Fibroblast of villous mesenchyme (primary cell): ENCODE data around the gene NKX1-2. TPM values are rescaled to one million over a fixed set of nuclear protein-coding genes. Genes with fewer than 3 reads are reported as not detected.
"Not testable (repeated sequence)": the region's sequence is repeated elsewhere in the genome, so short reads cannot be mapped to it uniquely, and the experiment has no call there.

Source experiments
- DNase-seq: peaks from one replicate; pipeline ENCODE4 v3.0.0-alpha.2; 2010; ENCODE audit warnings: low read depth
- H3K4me3 ChIP-seq: 2 replicates; pipeline ENCODE4 v1.5.1; 2011; ENCODE audit warnings: low read depth, mild to moderate bottlenecking, low read length
- total RNA-seq: library from RNA; depleted of rRNA; stranded (reverse); fragments of >200 nt; gene quantifications from 2 replicates; pipeline ENCODE4 v1.2.3, GENCODE V29; 2012
- TF ChIP-seq, protein P1 (sequence below): IDR thresholded peaks from 2 replicates; pipeline ENCODE4 v1.5.1; 2012; ENCODE audit warnings: low read depth, mild to moderate bottlenecking, low read length; ENCODE audit not compliant: insufficient read depth

The NKX1-2 gene
- total RNA-seq, 1 donor, result not detected

DNA sequence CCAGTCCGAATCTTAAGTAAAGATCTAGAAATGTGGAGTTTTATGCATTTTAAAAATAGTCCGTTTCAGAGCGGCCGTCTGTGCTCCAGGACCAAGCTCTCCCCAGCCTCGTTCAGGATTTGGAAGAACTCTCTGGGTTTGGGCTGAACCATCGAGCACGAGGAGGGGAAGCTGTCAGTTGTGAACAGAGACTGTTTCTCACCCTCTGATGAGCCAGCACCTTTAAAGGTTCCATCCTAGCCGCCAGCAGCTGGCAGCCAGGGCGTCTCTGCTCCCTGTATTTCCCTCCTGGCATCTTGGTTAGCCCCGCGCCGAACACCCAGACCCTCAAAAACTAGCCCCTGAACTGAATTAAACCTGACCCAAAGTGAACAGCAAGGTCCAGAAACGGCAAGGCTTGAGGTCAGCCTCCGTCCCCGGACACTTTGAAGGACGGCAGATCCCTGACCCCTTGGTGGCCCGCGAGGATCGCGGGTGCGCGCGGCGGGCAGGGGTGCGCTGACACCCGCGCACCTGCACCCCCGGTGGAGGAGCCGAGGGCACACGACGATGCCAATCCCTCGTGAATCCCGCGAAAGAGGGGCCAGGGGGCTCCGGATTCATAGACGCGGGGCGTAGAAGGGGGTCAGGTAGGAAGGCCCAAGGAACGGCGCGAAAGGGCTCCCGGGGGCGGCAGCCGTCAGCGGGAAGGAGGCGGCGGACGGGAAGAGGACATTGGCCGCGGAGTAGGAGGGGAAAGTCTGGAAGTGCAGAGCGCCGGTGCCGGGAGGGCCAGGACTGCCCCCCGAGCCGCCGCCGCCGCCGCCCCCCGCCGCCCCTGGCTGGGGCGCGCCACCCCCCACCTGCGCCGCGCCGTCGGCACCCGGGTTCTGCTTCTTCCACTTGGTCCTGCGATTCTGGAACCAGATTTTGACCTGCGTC is 2.7 kb downstream of the NKX1-2 start:
- H3K4me3 ChIP-seq, result no peak overlapping the region
- TF ChIP-seq, protein P1, sequence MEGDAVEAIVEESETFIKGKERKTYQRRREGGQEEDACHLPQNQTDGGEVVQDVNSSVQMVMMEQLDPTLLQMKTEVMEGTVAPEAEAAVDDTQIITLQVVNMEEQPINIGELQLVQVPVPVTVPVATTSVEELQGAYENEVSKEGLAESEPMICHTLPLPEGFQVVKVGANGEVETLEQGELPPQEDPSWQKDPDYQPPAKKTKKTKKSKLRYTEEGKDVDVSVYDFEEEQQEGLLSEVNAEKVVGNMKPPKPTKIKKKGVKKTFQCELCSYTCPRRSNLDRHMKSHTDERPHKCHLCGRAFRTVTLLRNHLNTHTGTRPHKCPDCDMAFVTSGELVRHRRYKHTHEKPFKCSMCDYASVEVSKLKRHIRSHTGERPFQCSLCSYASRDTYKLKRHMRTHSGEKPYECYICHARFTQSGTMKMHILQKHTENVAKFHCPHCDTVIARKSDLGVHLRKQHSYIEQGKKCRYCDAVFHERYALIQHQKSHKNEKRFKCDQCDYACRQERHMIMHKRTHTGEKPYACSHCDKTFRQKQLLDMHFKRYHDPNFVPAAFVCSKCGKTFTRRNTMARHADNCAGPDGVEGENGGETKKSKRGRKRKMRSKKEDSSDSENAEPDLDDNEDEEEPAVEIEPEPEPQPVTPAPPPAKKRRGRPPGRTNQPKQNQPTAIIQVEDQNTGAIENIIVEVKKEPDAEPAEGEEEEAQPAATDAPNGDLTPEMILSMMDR, result no peak
- no peak for DNase-seq

DNA sequence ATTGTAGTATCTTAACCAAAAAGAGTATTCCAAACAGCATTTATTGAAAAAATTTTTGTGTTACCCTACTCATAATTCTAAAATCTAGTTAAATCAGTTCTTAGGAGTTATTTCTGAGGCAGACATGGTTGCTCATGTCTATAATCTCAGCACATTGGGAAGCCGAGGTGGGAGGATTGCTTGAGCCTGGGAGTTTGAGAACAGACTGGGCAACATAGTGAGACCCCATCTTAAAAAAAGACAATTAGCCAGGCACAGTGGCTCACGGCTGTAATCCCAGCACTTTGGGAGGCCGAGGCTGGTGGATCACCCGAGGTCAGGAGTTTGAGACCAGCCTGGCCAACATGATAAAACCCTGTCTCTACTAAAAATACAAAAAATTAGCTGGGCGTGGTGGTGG is 8.1 kb downstream of the NKX1-2 start:
- DNase-seq, H3K4me3 ChIP-seq: not testable (repeated sequence)

DNA sequence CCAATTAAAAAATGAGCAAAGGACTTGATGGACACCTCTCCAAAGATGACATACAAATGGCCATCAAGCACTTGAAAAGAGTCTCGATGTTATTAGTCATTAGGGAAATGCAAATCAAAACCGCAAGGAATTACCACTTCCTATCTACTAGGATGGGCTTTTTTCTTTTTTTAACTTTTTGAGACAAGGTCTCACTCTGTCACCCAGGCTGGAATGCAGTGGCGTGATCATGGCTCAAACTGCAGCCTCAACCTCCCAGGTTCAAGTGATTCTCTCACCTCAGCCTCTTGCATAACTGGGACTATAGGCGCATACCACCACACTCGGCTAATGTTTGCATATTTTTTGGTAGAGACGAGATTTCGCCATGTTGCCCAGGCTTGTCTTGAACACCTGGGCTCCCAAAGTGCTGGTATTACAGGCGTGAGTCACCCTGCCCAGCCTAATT is 13.6 kb downstream of the NKX1-2 start:
- no peak for DNase-seq
- H3K4me3 ChIP-seq, result no peak overlapping the region
- TF ChIP-seq, protein P1, result no peak

DNA sequence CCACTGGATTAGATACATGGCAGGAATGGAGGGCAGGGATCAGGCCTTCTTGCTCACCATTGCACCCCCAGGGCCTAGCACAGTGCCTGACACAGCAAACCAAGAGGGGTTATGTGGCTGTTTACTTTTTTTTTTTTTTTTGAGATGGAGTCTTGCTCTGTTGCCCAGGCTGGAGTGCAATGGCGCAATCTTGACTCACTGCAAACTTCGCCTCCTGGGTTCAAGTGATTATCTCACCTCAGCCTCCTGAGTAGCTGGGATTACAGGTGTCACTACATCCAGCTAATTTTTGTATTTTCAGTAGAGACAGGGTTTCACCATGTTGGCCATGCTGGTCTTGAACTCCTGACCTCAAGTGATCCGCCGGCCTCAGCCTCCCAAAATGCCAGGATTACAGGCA is 14.2 kb downstream of the NKX1-2 start:
- not testable (repeated sequence) for DNase-seq, H3K4me3 ChIP-seq

DNA sequence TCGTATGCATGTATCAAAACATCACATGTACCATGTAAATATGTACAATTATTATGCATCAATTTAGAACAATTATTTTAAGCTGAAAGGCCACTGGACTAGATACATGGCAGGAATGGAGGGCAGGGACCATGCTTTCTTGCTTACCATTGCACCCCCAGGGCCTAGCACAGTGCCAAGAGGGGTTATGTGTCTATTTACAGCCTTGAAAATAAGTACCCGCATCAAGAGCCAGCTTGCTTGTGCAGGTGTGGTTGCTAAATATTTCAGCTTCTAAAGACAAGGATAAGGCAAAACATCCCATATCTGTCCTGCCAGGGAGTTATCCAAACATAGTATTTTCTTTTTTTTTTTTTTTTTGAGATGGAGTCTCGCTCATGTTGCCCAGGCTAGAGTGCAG is 16.4 kb downstream of the NKX1-2 start:
- TF ChIP-seq, protein P1, result no peak
- H3K4me3 ChIP-seq, result no peak overlapping the region
- DNase-seq, result no peak

DNA sequence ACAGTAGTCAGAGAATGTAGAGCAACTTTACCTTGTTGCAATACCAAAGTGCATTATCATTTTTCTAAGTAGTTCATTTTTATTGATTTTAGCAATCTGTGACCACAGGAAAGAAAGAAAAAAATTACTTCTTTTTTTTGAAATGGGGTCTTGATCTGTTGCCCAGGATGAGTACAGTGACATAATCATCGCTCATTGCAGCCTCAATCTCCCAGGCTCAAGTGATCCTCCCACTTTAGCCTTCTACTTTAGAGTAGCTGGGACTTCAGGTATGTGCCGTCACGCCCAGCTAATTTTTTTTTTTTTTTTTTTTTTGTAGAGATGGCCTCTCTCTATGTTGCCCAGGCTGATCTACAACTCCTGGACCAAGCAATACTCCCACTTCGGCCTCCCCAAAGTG is 19.8 kb downstream of the NKX1-2 start:
- no peak overlapping the region for H3K4me3 ChIP-seq
- TF ChIP-seq, protein P1, result no peak
- no peak for DNase-seq

DNA sequence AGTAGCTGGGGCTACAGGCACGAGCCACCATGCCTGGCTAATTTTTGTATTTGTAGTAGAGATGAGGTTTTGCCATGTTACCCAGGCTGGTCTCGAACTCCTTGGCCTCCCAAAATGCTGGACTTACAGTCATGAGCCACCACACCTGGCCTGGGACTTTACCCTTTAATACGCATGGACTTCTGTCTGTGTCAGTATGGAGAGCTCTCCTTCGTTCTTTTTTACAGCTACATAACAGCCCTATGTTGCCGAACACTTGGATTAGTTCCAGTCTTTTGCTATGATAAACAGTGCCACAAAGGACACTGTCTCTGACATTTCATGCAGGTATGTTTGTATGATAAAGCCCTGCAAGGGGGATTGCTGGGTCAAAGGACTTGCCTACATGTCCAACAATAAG is 20.3 kb downstream of the NKX1-2 start:
- no peak overlapping the region for H3K4me3 ChIP-seq
- TF ChIP-seq, protein P1, result no peak
- DNase-seq, result no peak
